PFSK-1 (cell line): Measurements from ENCODE around the gene DCAF5.

Experiments
- FOXP2 ChIP-seq: optimal IDR thresholded peaks from 2 replicates; pipeline ENCODE3; 2011; ENCODE audit warnings: borderline replicate concordance, control low read depth, inconsistent platforms; ENCODE audit not compliant: insufficient read depth; ENCODE audit errors: extremely low read length, extremely low read depth
- POLR2AphosphoS5 ChIP-seq: IDR thresholded peaks from 2 replicates; pipeline ENCODE4 v1.6.1; 2012; ENCODE audit warnings: low read depth, mild to moderate bottlenecking, control low read depth, low read length, moderate library complexity
- REST ChIP-seq, 2 experiments: IDR thresholded peaks; 2 replicates each; pipeline versions ENCODE4 v1.6.1 to v1.8.0; 2011 to 2012; ENCODE audit warnings: low read depth in 2 of 2, low read length in 2 of 2, control low read depth in 1 of 2, inconsistent platforms in 1 of 2, mild to moderate bottlenecking in 1 of 2, moderate library complexity in 1 of 2; ENCODE audit not compliant: insufficient read depth in 1 of 2
- SIN3A ChIP-seq: IDR thresholded peaks from 2 replicates; pipeline ENCODE4 v1.6.1; 2012; ENCODE audit warnings: mild to moderate bottlenecking, low read length, moderate library complexity, borderline replicate concordance; ENCODE audit not compliant: insufficient read depth
- TAF1 ChIP-seq: IDR thresholded peaks from 2 replicates; pipeline ENCODE4 v1.6.1; 2012; ENCODE audit warnings: low read length, control low read depth, borderline replicate concordance; ENCODE audit not compliant: insufficient read depth

DNA sequence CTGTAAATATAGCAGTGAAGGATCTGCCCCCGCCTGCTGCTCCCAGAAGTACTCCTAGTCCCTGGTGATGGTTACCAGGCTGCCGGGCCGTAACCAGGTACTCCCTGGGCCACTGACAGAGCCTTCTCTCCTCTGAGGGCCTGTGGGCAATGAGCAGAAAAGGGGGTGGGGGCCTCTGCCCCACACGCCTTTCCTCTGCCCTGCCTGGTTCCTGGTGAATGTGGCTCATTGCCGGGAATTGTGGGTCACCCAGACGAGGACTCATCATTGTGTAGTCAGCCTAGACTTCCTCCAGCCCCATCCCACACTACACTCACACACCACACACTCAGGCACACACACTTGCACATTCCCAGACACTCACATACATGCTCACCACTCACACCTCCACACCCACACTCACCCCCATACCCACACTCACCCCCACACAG, 138.1 kb downstream of the DCAF5 start:
- TF ChIP-seq REST (IDR thresholded peaks at IDR 0.05; ENCODE audit: insufficient read depth in 1 of 2, low read depth in 2 of 2, low read length in 2 of 2) (no peak), POLR2AphosphoS5 (no peak), TAF1 (no peak), FOXP2 (no peak), SIN3A (no peak)
